Neuronal stem cell (in vitro differentiated cells): ENCODE measurements around the gene STARD5.
"Not testable (repeated sequence)": the region's sequence is repeated elsewhere in the genome, so short reads cannot be mapped to it uniquely, and the experiment has no call there.

Source experiments
- DNase-seq: peaks from one replicate; pipeline ENCODE4 v3.0.0-alpha.2; 2013; ENCODE audit warnings: low spot score
- H2AFZ ChIP-seq: one replicate; pipeline ENCODE4 v1.6.1; 2013; ENCODE audit warnings: mild to moderate bottlenecking, low read length, inconsistent platforms
- H2AK5ac ChIP-seq: 2 replicates; pipeline ENCODE4 v1.6.1; 2013; ENCODE audit warnings: low read depth, mild to moderate bottlenecking, inconsistent platforms, low read length, moderate library complexity, mixed read lengths
- H2BK120ac ChIP-seq: 2 replicates; pipeline ENCODE4 v1.6.1; 2013; ENCODE audit warnings: low read depth, mild to moderate bottlenecking, inconsistent platforms, low read length, moderate library complexity, mixed read lengths
- H2BK12ac ChIP-seq: one replicate; pipeline ENCODE4 v1.6.1; 2013; ENCODE audit warnings: low read length, inconsistent platforms
- H2BK15ac ChIP-seq: 2 replicates; pipeline ENCODE4 v1.6.1; 2013; ENCODE audit warnings: mild to moderate bottlenecking, low read length, inconsistent platforms, mixed read lengths
- H2BK5ac ChIP-seq: one replicate; pipeline ENCODE4 v1.6.1; 2013; ENCODE audit warnings: inconsistent platforms, mild to moderate bottlenecking, low read length, moderate library complexity
- H3K14ac ChIP-seq: one replicate; pipeline ENCODE4 v1.6.1; 2013; ENCODE audit warnings: low read length, inconsistent platforms
- H3K18ac ChIP-seq: 2 replicates; pipeline ENCODE4 v1.6.1; 2013; ENCODE audit warnings: low read length, inconsistent platforms
- H3K23ac ChIP-seq: 2 replicates; pipeline ENCODE4 v1.6.1; 2013; ENCODE audit warnings: low read depth, mild to moderate bottlenecking, mixed read lengths, low read length, inconsistent platforms; ENCODE audit not compliant: poor library complexity
- H3K27ac ChIP-seq: replicated peaks from 3 replicates; pipeline ENCODE4 v1.5.1; 2013; ENCODE audit warnings: low read length, inconsistent platforms
- H3K27me3 ChIP-seq, 3 experiments: 2 replicates each; pipeline ENCODE4 v1.6.1; 2013; ENCODE audit warnings: low read length in 3 of 3, mild to moderate bottlenecking in 2 of 3, inconsistent platforms in 1 of 3, low read depth in 1 of 3, mixed read lengths in 1 of 3, moderate library complexity in 1 of 3; ENCODE audit not compliant: control insufficient read depth in 3 of 3, insufficient read depth in 3 of 3
- H3K36me3 ChIP-seq, 2 donors: replicated peaks in 1 of 2; 2 replicates each; pipeline ENCODE4 v1.6.1; 2013; ENCODE audit warnings: low read length in 2 of 2; ENCODE audit not compliant: control insufficient read depth in 2 of 2, insufficient read depth in 2 of 2
- H3K4ac ChIP-seq: 2 replicates; pipeline ENCODE4 v1.6.1; 2013; ENCODE audit warnings: inconsistent platforms, mild to moderate bottlenecking, low read length, moderate library complexity
- H3K4me1 ChIP-seq, 2 donors: 1 replicate in 1 of 2; 2 replicates in 1 of 2; pipeline ENCODE4 v1.6.1; 2013; ENCODE audit warnings: low read length in 2 of 2, low read depth in 1 of 2; ENCODE audit not compliant: control insufficient read depth in 2 of 2, insufficient read depth in 1 of 2
- H3K4me2 ChIP-seq: one replicate; pipeline ENCODE4 v1.6.1; 2013; ENCODE audit warnings: mild to moderate bottlenecking, low read length, inconsistent platforms; ENCODE audit not compliant: insufficient read depth, poor library complexity, severe bottlenecking
- H3K4me3 ChIP-seq, 2 donors: 2 replicates each; pipeline ENCODE4 v1.5.1; 2013; ENCODE audit warnings: low read length in 2 of 2, mild to moderate bottlenecking in 2 of 2, inconsistent platforms in 1 of 2, moderate library complexity in 1 of 2
- H3K79me1 ChIP-seq: one replicate; pipeline ENCODE4 v1.6.1; 2013; ENCODE audit warnings: low read depth, mild to moderate bottlenecking, inconsistent platforms, low read length, moderate library complexity
- H3K9ac ChIP-seq: one replicate; pipeline ENCODE4 v1.6.1; 2013; ENCODE audit warnings: mild to moderate bottlenecking, low read depth, low read length, inconsistent platforms; ENCODE audit not compliant: poor library complexity
- H3K9me3 ChIP-seq, 2 donors: replicated peaks in 1 of 2; 2 replicates each; pipeline versions ENCODE3 to v1.6.1; 2013; ENCODE audit warnings: low read length in 2 of 2, mild to moderate bottlenecking in 2 of 2, inconsistent platforms in 1 of 2, low read depth in 1 of 2, mixed read lengths in 1 of 2, moderate library complexity in 1 of 2; ENCODE audit not compliant: control insufficient read depth in 2 of 2, insufficient read depth in 1 of 2
- H4K8ac ChIP-seq: one replicate; pipeline ENCODE4 v1.6.1; 2013; ENCODE audit warnings: low read depth, mild to moderate bottlenecking, inconsistent platforms, low read length, moderate library complexity
- H4K91ac ChIP-seq: one replicate; pipeline ENCODE4 v1.6.1; 2013; ENCODE audit warnings: low read length, low read depth, mild to moderate bottlenecking, inconsistent platforms; ENCODE audit not compliant: poor library complexity
- WGBS, 2 donors: extraction: QIAGEN DNeasy Blood & Tissue Kit; methylation state at CpG; one replicate each; pipeline ENCODE4 v1.1.7; 2013; ENCODE audit warnings: missing lambda C conversion rate in 2 of 2, mixed read lengths in 1 of 2; ENCODE audit not compliant: insufficient read length in 2 of 2, insufficient replicate concordance in 1 of 2; ENCODE audit errors: extremely low coverage in 2 of 2; 5-methylcytosine and 5-hydroxymethylcytosine counted together

Gene STARD5

DNA sequence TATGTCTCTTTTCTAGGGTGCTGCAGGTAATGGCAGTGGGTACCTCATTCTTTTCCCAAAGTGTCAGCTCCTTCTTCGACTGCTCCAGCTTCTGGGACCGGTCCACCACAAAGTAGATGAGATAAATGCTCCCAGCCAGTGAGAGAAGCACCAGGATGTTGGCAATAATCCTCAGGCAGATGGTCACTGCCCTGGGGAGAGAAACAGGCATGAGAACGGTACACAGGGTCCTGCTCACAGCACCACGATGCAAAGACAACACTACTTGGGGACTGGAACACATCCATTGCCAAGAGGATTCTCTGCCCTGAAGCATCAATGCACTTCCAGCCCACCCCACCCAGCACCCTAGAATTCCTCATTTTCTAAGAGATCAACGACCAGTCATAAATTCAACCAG is 27.7 kb upstream of the STARD5 start:
- H2BK120ac ChIP-seq = no peak overlapping the region
- H3K18ac ChIP-seq = no peak overlapping the region
- H2BK5ac ChIP-seq = no peak overlapping the region
- H3K14ac ChIP-seq = no peak overlapping the region
- no peaks in the 10 kb centered on the region for H3K36me3 ChIP-seq
- H2AFZ ChIP-seq = no peak overlapping the region
- H3K4me3 ChIP-seq = no peak overlapping the region
- no peak overlapping the region for H3K4ac ChIP-seq
- H2AK5ac ChIP-seq = no peak overlapping the region
- no peak overlapping the region for H2BK15ac ChIP-seq
- no peak overlapping the region for H3K23ac ChIP-seq
- no peak overlapping the region for H3K9ac ChIP-seq
- H3K27me3 ChIP-seq = no peaks in the 10 kb centered on the region
- no peak overlapping the region for H4K91ac ChIP-seq
- DNase-seq = no peak
- H4K8ac ChIP-seq = no peak overlapping the region
- no peak overlapping the region for H3K4me2 ChIP-seq
- H3K4me1 ChIP-seq = peaks cover 0 to 1% of the 10 kb centered on the region in 2 donors
- no peak overlapping the region for H3K27ac ChIP-seq
- WGBS, 2 donors = no CpG with 5 or more reads among the region's 5 CpGs
- H2BK12ac ChIP-seq = no peak overlapping the region
- H3K9me3 ChIP-seq = no peaks in the 10 kb centered on the region
- H3K79me1 ChIP-seq = no peaks in the 10 kb centered on the region

DNA sequence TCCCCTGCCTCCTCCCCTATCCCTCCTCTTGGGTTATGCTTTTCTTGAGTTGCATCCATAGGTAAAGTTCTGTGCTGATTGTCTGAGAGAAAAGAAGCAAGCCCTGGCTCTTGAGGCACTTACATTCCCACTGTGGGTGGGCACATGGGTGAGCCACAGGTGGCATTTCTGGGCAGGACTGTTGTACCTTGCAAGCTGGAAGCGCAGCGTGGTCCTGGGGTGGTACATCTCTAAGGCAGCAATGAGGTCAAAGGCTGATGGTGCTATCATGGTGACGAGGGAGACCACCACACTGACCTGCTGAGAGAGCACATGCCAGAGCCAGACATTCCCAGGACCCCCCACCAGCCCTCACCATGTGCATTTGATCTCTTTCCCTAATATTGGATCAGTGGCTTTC is 25.3 kb upstream of the STARD5 start:
- no peak overlapping the region for H2AK5ac ChIP-seq
- peak overlapping the region; percentile 71 for H3K23ac ChIP-seq
- H2BK12ac ChIP-seq = no peak overlapping the region
- H3K9ac ChIP-seq = peak overlapping the region; percentile 3
- H3K27ac ChIP-seq = no peak overlapping the region
- H3K18ac ChIP-seq = peak overlapping the region; percentile 41
- H3K36me3 ChIP-seq = no peaks in the 10 kb centered on the region
- H3K4ac ChIP-seq = no peak overlapping the region
- no peaks in the 10 kb centered on the region for H3K4me1 ChIP-seq
- no peak overlapping the region for H3K4me3 ChIP-seq
- DNase-seq = no peak
- no peak overlapping the region for H2BK120ac ChIP-seq
- no peaks in the 10 kb centered on the region for H3K27me3 ChIP-seq
- no peak overlapping the region for H3K14ac ChIP-seq
- H2AFZ ChIP-seq = no peak overlapping the region
- H2BK5ac ChIP-seq = no peak overlapping the region
- H4K91ac ChIP-seq = no peak overlapping the region
- H2BK15ac ChIP-seq = no peak overlapping the region
- no peak overlapping the region for H4K8ac ChIP-seq
- H3K79me1 ChIP-seq = no peaks in the 10 kb centered on the region
- no peak overlapping the region for H3K4me2 ChIP-seq
- no peaks in the 10 kb centered on the region for H3K9me3 ChIP-seq
- WGBS, 2 donors = no CpG with 5 or more reads among the region's 3 CpGs

DNA sequence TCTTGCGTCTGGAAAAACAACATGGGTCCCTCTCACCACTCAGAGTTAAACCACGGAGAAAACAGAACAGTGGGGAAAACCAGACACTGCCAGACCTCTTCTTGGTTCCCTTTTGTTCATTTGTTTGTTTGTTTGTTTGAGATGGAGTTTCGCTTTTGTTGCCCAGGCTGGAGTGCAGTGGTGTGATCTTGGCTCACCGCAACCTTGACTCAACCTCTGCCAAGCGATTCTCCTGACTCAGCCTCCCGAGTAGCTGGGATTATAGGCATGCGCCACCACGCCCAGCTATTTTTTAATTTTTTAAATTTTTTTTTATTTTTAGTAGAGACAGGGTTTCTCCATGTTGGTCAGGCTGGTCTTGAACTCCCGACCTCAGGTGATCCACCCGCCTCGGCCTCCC is 24.8 kb upstream of the STARD5 start:
- H2BK120ac ChIP-seq, H3K18ac ChIP-seq, H3K79me1 ChIP-seq, H3K23ac ChIP-seq, H3K27me3 ChIP-seq, H2AK5ac ChIP-seq, H3K9me3 ChIP-seq, H4K8ac ChIP-seq, H3K4me3 ChIP-seq, H2BK12ac ChIP-seq, H2BK5ac ChIP-seq, H3K14ac ChIP-seq, H3K4ac ChIP-seq, H3K4me1 ChIP-seq, H3K27ac ChIP-seq, H3K9ac ChIP-seq, H3K36me3 ChIP-seq, H3K4me2 ChIP-seq, H2AFZ ChIP-seq, DNase-seq, H2BK15ac ChIP-seq, H4K91ac ChIP-seq: not testable (repeated sequence)
- no CpG with 5 or more reads among the region's 11 CpGs for WGBS, 2 donors

DNA sequence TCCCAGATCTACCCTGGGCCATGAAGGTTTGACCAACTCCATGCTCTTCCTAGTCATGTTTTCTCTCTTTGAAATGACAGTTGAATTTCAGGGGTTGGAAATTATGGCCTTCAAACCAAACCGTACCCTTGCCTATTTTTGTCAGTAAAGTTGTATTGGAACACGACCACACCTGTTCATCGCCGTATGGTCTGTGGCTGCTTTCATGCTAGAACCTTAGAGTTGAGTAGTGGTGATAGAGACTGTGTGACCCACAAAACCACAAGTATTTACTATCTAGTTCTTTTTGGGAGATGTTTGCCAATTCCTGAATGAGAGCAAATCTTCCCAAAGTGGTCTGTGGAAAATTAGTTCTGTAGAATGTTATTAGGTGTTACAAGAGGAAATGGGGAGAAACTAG is 24.0 kb upstream of the STARD5 start:
- H3K4me1 ChIP-seq = no peaks in the 10 kb centered on the region
- no peak overlapping the region for H2AFZ ChIP-seq
- H4K8ac ChIP-seq = no peak overlapping the region
- no peak overlapping the region for H2BK120ac ChIP-seq
- no peak overlapping the region for H2AK5ac ChIP-seq
- no peak overlapping the region for H3K27ac ChIP-seq
- no peaks in the 10 kb centered on the region for H3K79me1 ChIP-seq
- H2BK15ac ChIP-seq = no peak overlapping the region
- no peak overlapping the region for H3K4ac ChIP-seq
- no CpG with 5 or more reads among the region's 4 CpGs for WGBS, 2 donors
- no peak overlapping the region for H3K14ac ChIP-seq
- no peak overlapping the region for H3K18ac ChIP-seq
- no peak overlapping the region for H2BK12ac ChIP-seq
- no peaks in the 10 kb centered on the region for H3K27me3 ChIP-seq
- H3K4me2 ChIP-seq = no peak overlapping the region
- H3K9me3 ChIP-seq = no peaks in the 10 kb centered on the region
- no peaks in the 10 kb centered on the region for H3K36me3 ChIP-seq
- no peak overlapping the region for H4K91ac ChIP-seq
- H3K23ac ChIP-seq = no peak overlapping the region
- H3K4me3 ChIP-seq = no peak overlapping the region
- H3K9ac ChIP-seq = no peak overlapping the region
- DNase-seq = no peak
- H2BK5ac ChIP-seq = no peak overlapping the region
